SJSA1 (cell line): ENCODE results near the gene OR13F1. TPM values are rescaled to one million over a fixed set of nuclear protein-coding genes. Genes with fewer than 3 reads are reported as not detected.

Experiments used
- DNase-seq, 2 experiments: peaks; one replicate each; pipeline ENCODE4 v3.0.0-alpha.2; 2015 to 2020; ENCODE audit warnings: low spot score in 2 of 2, low read depth in 1 of 2
- H3K27ac ChIP-seq: fragments of 250-450 bp; sonication (Bioruptor Pico); 2 replicates; pipeline ENCODE4 v1.5.1; 2020; ENCODE audit warnings: mild to moderate bottlenecking, moderate library complexity
- H3K27me3 ChIP-seq: fragments of 250-450 bp; sonication (Bioruptor Pico); replicated peaks from 2 replicates; pipeline ENCODE4 v1.5.1; 2020; ENCODE audit warnings: mild to moderate bottlenecking, moderate library complexity
- H3K36me3 ChIP-seq: fragments of 250-450 bp; sonication (Bioruptor Pico); 2 replicates; pipeline ENCODE4 v1.5.1; 2020; ENCODE audit warnings: mild to moderate bottlenecking
- H3K4me1 ChIP-seq: fragments of 250-450 bp; sonication (Bioruptor Pico); replicated peaks from 2 replicates; pipeline ENCODE4 v1.6.1; 2021; ENCODE audit warnings: mild to moderate bottlenecking
- H3K4me3 ChIP-seq: fragments of 250-450 bp; sonication (Bioruptor Pico); 2 replicates; pipeline ENCODE4 v1.5.1; 2020; ENCODE audit warnings: mild to moderate bottlenecking
- H3K9me3 ChIP-seq: fragments of 250-450 bp; sonication (Bioruptor Pico); replicated peaks from 2 replicates; pipeline ENCODE4 v1.5.1; 2020; ENCODE audit warnings: mild to moderate bottlenecking
- total RNA-seq: library from RNA; depleted of rRNA; stranded (reverse); fragments of >200 nt; shearing (Covaris generic); gene quantifications from 2 replicates; pipeline ENCODE4 v1.2.3, GENCODE V29; 2014; rRNA removed

The OR13F1 gene
- total RNA-seq, 1 experiment from 2014 or later, result not detected

- no peak overlapping the region for H3K4me3 ChIP-seq
Measured at GRCh38 chr9:104544644-104545043, 40.6 kb downstream of the OR13F1 start.

GRCh38 chr9:104553261-104553660 lies 49.2 kb downstream of the OR13F1 start:
- no peaks in the 10 kb centered on the region for H3K27me3 ChIP-seq
- H3K27ac ChIP-seq, result no peak overlapping the region
- DNase-seq, result peak in 1 of 2 experiments; percentile 29
- no peaks in the 10 kb centered on the region for H3K36me3 ChIP-seq
- H3K4me3 ChIP-seq, result no peak overlapping the region
- H3K4me1 ChIP-seq, result peaks cover 7% of the 10 kb centered on the region; the same call in 1 of the 2 replicates
- H3K9me3 ChIP-seq, result no peaks in the 10 kb centered on the region

More at GRCh38 chr9:104544644-104545043, 40.6 kb downstream of the OR13F1 start:
- Histone ChIP-seq H3K36me3 (no peaks in the 10 kb centered on the region), H3K4me1 (no peaks in the 10 kb centered on the region), H3K9me3 (no peaks in the 10 kb centered on the region), H3K27me3 (peaks cover 7% of the 10 kb centered on the region; the same call in 1 of the 2 replicates), H3K27ac (no peak overlapping the region)
- no peak for DNase-seq

Other genes with a start within 250 kb of the OR13F1 start
- not detected in 2 replicates for gene OR13C4, start 22.9 kb downstream of the OR13F1 start, total RNA-seq
- gene OR13C3, start 32.6 kb downstream of the OR13F1 start, total RNA-seq, result not detected in 2 replicates
- gene OR13C8, start 64.9 kb downstream of the OR13F1 start, total RNA-seq, result not detected in 2 replicates
- gene OR13C5, start 95.2 kb downstream of the OR13F1 start, total RNA-seq, result not detected in 2 replicates
- not detected in 2 replicates for gene OR13C2, start 101.4 kb downstream of the OR13F1 start, total RNA-seq
- not detected in 2 replicates for gene OR13C9, start 113.9 kb downstream of the OR13F1 start, total RNA-seq
- gene OR13D1, start 190.3 kb downstream of the OR13F1 start, total RNA-seq, result not detected in 2 replicates
- 65.2 and 79.8 TPM in 2 replicates for gene NIPSNAP3A, start 243.4 kb downstream of the OR13F1 start, total RNA-seq